GM12801 (cell line): Measurements from ENCODE around the gene VWA5A.

Experiments
- TF ChIP-seq, protein P1 (sequence below): IDR thresholded peaks from one replicate; pipeline ENCODE4 v1.5.1; 2011; ENCODE audit warnings: control low read depth; ENCODE audit not compliant: insufficient read length; ENCODE audit errors: extremely low read depth

Gene VWA5A

DNA sequence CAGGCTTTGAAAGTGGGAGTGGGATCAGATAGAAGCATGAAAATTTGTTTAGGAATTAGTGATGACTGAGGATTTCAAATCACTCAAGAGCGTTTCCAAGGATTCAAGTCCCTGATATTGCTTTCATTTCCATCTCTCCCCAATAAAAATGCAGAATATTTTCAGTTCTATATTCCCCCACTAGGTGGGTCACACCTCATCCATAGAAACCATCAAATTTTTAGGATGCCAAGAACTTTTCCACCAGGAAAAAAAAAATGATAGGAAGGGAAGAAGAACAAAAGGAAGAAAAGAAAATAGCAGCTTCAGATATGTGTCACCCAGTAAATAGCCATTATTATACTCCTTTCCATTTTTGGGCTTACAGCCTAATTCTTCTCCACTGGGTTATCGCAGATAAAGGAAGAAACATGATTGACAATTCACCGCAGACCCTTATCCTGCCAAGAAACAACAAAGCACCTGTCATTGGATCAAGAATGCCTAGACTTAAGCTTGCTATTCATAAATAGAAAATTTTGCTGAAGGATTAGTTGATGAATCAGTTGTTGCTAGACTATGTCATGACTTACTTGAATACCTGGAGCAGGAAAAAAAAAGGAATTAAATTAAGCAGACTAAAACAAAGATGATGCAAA is 37.6 kb downstream of the VWA5A start:
- TF ChIP-seq, protein P1, sequence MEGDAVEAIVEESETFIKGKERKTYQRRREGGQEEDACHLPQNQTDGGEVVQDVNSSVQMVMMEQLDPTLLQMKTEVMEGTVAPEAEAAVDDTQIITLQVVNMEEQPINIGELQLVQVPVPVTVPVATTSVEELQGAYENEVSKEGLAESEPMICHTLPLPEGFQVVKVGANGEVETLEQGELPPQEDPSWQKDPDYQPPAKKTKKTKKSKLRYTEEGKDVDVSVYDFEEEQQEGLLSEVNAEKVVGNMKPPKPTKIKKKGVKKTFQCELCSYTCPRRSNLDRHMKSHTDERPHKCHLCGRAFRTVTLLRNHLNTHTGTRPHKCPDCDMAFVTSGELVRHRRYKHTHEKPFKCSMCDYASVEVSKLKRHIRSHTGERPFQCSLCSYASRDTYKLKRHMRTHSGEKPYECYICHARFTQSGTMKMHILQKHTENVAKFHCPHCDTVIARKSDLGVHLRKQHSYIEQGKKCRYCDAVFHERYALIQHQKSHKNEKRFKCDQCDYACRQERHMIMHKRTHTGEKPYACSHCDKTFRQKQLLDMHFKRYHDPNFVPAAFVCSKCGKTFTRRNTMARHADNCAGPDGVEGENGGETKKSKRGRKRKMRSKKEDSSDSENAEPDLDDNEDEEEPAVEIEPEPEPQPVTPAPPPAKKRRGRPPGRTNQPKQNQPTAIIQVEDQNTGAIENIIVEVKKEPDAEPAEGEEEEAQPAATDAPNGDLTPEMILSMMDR, result no peak

DNA sequence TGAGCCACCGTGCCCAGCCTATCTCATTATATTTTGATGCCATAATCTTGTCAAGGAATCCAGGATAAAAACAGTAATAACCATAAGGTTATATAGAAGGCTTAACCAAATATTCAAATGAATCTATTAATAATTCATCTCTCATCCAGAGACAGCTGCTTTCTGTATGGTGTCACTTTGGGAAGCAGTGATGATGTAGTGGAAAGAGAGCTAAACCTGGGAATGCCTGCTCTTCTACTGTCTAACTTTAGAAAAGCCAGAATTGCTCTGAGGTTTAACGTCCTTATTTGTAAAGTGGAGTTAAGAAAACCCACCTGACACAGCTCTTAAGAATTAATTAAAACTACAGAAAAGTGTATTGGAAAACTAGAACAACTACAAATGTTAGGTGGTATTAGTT is 38.6 kb downstream of the VWA5A start:
- TF ChIP-seq, protein P1, result no peak

DNA sequence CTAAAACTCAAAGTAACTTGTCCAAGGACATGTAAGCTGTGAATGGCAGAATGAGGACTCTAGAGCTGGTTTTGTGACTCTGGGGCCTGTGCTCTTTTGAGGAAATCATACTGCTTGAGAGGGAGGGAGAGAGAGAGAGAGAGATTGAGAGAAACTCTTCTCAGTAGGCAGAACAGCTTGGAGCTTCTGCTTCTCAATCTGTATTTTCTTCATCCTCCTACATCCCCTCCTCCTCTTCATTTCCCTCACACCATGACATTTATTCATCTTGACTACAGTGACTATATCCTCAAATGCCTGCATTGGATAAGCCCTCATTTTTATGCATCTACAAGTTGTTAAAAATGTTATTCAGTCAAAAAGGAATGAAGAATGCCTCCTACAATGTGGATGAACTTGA is 44.2 kb downstream of the VWA5A start:
- TF ChIP-seq, protein P1, result no peak

DNA sequence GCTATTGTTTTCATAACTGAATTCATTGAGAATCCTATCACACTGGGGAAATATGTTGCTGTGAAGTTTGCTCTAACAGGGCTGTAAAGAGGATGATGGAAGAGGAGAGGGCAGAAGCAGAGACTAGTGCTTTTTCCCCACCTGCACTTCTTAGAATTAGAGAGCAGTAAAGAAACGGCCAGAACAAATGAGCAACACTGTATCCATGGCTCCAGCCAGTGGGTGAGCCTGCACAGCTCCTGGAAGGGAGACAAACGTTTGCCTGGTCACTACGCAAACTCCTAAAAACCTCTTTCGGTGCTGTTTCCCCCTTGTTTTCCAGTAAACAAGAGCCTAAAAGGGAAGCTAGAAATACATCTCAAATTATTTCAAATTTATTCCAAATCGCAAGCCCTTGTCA is 45.7 kb downstream of the VWA5A start:
- TF ChIP-seq, protein P1, result no peak

DNA sequence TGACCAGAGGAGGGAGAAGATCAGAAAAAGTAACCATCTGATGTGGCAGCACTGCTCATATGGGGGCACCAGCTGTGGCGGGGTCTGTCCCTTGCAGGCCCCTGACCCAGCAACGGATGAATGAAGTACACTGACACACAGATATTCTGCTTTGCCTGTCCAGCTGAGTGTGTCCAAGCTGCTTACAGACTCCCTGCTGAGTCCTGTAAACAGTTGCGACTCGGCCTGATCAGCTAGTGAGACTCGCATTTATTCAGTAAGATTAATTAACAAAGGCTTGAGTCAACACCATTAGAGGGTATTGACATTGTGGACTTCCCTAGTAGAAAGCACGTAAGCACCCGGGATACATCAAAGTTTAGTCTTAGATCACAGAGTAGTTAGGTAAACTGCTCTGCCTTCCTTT is 52.6 kb downstream of the VWA5A start:
- TF ChIP-seq, protein P1, result no peak

GRCh38 chr11:124168796-124169195 is 53.5 kb downstream of the VWA5A start:
- TF ChIP-seq, protein P1, result no peak

GRCh38 chr11:124170801-124171586 is 55.7 kb downstream of the VWA5A start:
- TF ChIP-seq, protein P1, result no peak
